ENCODE data around the gene CHRNE. TPM values are rescaled to one million over a fixed set of nuclear protein-coding genes. Genes with fewer than 3 reads are reported as not detected.

CHRNE gene
- total and polyA plus RNA-seq, 2 of the 8 experiments (the other 6 are each of a cell fraction or from before 2014, with no cell fraction given), result 0.15 to 0.33 TPM

DNA sequence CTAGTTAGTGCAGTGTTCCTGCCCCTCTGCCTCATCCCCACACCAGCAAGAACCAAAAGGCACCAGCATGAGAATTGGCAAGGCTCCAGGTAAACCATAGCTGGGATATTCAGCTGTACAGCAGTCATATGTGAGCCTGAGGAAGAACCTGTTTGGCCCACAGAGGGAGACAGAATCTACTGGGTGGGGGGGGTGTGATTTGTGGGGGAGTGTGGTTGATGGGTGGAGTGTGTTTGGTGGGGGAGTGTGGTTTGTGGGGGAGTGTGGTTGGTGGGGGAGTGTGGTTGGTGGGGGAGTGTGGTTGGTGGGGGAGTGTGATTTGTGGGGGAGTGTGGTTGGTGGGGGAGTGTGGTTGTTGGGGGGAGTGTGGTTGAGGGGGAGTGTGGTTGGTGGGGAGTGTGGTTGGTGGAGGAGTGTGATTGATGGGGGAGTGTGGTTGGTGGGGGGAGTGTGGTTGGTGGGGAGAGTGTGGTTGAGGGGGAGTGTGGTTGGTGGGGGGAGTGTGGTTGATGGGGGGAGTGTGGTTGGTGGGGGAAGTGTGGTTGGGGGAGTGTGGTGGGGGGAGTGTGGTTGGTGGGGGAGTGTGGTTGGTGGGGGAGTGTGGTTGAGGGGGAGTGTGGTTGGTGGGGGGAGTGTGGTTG lies 50.2 kb downstream of the CHRNE start (continued):
- TF ChIP-seq TEAD4 (IDR thresholded peaks at IDR 0.05; ENCODE audit: low read depth, low read length) (no peak), RAD21 (IDR thresholded peaks at IDR 0.05 in 1 of 2, conservative IDR thresholded peaks at IDR 0.05 in 1 of 2; ENCODE audit: low read depth in 2 of 2, low read length in 2 of 2) (no peak), SP1 (IDR thresholded peaks at IDR 0.05; ENCODE audit: low read depth, low read length) (no peak), CREB1 (IDR thresholded peaks at IDR 0.05) (no peak)

Measured in H1 (cell line).